DLD1 (cell line): ENCODE data around the gene GJA3.

Experiments
- in situ Hi-C: cut with HindIII; loops from 2 replicates; pipeline ENCODE4 v1.10.0; 2017; ENCODE audit warnings: low sequenced_read_pairs

GJA3 gene

DNA sequence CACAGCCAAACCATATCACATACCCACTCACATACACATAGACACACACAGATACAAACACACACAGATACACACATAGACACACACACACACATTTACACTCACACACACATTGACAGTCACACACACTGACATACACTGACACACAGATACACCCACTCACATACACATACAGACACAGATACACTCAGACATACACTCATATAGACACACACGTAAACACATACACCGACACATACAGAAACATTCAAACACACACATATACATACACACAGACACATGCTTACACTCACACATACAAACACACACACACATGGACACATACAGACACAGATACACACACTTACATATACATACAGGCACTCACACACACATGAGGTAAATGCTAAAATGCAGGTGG, 30.2 kb downstream of the GJA3 start:
- in situ Hi-C loops = no loop called here

DNA sequence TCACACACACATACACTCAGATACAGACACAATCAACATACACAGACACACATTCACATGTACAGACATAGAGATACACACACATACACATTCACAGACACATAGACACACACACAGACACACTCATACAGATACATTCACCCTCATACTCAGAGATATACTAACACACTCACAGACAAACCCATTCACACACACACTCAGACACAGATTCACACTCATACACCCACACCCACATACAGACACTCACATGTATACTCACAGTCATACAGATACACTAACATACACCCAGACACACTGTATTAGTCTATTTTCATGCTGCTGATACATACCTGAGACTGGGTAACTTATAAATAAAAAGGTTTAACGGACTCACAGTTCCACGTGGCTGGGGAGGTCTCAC, 30.8 kb downstream of the GJA3 start:
- in situ Hi-C loops = no loop called here

DNA sequence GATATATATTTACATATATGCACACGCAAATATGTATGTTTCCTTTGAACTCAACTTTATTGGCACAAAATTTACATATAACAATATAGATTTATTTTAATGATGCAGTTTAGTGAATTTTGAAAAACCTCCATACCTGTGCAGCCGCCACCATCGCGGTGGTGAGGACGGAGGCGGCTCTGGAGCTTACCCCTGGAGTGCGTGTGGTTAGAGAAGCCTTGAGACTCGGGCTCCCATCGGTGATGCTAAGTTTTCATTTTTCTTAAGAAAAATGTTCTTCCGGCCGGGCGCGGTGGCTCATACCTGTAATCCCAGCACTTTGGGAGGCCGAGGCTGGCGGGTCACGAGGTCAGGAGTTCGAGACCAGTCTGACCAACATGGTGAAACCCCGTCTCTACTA, 31.8 kb downstream of the GJA3 start:
- in situ Hi-C loops = no loop called here

DNA sequence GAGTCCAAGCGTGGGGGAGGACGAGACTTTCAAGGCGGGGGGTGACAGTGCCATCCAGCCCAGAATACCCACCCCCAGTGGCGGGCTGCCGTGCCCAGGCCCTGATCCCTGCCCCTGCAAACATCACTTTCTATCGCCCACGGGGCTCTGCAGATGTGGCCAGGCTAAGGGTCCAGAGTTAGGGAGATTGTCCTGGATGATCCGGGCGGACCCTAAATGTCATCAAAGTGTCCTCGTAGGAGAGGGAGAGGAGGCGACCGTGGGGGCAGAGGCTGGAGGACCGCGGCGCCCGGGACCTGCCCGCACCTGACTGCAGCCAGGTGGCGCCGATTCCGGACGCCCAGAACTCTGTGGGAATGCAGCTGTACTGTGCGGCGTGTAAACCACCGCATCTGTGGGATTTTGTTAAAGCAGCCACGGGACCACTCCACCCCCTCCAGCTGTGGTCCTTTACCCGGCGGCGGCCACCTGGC, 32.4 kb downstream of the GJA3 start:
- in situ Hi-C loops = no loop called here

DNA sequence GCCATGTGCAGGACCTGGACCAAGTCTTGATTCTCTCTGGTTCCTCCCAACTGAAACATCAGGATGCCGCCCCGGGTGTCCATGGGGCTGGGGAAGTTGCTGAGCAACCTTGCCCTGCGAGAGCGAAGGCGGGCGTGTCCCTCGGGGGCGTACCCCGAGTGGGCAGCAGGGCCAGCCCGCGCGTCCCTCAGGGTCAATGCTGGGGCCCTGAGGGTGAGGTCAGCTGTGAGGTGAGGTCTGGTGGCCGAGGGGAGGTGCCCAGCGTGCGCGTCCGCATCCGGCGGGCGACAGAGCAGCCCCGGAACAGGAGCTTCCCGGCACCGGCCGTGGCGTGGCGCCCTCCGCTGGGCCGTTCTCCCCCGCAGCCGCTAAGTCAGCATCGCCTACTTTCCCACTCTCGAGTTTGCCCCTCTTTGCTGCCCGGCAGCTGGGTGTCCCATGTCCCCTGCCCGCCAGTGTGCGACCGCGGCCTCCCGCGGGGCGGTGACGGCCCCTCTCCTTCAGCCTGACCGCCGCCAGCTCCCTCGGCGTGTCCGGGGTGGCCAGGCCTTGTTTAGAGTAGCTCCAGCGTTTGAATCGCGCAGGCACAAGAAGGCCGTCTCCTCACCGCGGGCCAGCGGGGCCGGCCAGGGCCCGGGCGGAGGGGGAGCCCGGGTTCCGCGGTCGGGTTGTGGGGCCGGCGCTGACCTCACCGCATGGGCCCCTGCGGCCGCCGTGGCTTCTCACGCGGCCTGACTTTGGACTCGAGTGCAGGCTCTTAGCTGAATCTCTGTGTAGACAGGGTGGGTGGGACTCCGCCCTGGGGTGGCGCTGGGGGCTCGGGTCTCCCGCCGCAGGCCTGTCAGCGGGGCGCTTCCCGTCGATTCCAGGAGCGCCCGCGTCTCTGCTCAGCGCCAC, 33.0 kb downstream of the GJA3 start:
- in situ Hi-C loops = no loop called here

DNA sequence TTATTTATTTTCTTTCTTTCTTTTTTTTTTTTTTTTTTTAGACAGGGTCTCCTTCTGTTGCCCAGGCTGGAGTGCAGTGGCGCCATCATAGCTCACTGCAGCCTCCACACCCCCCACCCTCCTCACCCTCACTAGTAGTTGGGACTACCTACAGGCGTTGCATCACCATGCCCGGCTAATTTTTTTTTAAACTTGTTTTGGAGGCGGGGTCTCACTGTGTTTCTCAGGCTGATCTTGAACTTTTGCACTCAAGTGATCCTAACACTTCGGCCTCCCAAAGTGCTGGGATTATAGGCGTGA, 33.6 kb downstream of the GJA3 start:
- in situ Hi-C loops = no loop called here

DNA sequence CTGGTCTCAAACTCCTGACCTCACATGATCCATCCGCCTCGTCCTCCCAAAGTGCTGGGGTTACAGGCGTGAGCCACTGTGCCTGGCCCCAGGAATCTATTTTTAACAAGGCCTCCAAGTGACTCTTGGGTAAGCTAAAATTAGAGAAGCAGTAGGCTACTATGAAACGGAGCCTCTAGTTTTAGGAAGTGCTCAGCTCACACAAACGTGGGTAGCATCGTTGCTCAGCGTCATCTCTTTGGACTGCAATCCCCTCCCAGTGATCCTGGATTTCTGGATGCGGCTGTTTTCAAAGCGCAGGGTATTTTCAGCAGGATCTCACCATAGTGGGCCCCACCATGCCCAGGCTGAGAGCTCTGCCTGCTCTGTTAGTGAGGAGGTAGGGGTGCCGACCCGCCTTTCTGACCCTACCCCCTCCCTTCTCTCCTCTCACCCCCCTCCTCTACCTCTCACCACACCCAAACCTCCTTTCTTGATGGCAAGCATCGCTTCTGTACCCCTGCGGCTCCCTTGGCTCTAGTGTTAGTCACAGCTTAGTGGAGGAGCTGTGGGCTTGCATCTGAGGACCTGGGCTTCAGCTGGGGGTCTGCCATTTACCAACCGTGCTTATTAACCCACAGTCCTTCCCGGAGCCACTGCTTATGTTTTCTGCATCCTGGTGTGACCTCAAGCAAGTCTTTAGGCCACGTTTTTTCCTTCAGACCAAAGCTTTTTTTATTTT, 34.2 kb downstream of the GJA3 start:
- in situ Hi-C loops = no loop called here

DNA sequence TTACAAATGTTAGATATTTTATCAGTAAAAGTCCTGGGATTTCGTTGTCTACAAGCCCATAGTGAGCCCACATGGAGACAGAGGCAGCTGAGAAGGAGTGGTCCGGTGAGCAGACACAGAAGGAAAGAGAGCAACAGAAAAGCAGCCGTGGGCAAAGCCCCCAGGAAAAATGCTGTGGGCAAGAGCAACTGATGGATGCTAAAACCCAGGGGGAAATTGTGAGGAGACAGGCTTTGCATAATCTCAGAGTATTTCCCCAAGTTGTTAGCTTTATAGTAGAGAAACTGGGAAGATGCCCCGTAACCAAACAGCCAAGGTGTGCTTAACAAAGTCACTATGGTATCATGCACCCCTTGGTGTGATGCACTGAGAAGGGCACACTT, 35.1 kb downstream of the GJA3 start:
- in situ Hi-C loops = no loop called here

DNA sequence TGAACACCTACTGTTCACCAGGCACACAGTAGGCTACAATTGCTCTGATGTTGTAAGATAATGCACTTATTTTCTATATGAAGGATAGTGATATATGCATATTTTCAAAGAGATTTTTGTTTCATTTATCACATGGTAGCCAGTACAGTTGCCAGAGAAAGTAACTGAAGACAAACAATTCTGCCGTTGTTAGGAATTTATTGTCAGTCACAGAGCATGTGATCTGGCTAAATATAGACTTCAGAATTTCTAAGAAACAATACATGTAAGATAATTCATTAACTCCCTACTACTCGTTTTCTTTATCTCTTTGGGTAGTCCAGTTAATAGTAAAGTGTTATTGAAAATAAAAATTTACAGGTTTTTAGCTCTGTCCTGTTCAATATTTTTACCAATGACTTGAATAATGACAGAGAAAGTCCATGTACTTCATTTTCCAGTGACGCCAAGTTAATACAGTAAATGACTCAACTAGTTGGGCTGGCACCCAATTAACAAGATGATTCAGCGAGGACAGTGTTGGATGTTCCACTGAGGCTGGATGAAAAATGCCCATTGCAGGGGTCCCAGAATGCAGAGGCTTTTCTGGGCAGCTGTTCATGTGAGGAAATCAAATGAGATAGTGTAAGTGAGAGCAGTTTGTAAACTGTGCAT, 35.6 kb downstream of the GJA3 start:
- in situ Hi-C loops = no loop called here

DNA sequence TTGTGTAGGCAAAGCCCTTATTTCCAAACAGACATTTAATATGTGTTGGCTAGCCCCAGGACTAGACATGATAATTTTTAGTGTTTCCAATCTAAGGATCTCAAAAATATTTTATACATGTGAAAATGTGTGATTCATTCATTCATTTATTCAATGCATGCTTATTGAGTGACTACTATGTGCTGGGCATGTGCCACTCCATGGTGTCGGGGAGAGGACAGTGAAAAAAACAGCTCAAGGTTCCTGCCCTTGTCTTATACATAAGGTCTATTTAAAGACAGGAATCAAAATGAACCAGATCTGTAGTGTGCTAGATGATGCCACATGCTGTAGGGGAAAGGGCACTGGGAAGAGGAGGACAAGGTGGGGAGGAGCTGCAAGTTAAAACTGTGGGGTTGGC, 36.5 kb downstream of the GJA3 start:
- in situ Hi-C loops = no loop called here

DNA sequence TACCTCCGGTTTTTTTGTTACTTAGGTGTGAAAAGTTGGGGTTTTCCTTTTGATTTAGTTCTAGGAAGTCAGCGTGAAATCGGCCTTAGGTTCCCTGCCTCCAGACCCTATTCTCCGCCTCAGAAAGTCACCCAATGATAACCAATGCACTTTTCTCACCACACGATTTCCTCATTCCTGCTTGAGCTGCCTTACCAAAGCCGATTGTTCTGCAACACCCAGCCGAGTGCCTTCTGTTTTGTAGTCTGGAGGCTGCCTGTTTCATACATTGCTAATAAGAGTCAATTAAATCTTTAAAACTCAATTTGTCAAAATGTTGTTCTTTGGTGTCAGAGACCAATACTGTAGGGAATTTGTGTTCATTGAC, 39.7 kb downstream of the GJA3 start:
- in situ Hi-C loops = no loop called here

DNA sequence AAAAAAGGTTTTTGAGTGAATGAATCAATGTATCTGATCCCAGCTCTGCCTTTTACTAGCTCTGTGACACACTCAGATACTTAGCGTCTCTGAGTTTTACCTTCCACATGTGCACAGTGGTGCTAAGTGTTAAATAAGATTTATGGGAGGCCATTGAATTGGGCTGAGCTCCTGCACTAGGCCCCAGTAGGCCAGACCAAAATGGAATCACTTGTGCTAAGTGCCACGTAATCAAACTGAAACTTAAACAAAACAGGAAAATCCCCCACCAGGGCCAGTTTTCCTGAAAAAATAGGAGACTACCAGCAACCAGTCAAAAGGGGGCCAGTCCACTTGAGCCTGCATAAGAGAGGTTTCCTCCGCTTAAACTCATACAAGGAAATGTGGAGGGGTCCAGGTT, 40.9 kb downstream of the GJA3 start:
- in situ Hi-C loops = no loop called here

DNA sequence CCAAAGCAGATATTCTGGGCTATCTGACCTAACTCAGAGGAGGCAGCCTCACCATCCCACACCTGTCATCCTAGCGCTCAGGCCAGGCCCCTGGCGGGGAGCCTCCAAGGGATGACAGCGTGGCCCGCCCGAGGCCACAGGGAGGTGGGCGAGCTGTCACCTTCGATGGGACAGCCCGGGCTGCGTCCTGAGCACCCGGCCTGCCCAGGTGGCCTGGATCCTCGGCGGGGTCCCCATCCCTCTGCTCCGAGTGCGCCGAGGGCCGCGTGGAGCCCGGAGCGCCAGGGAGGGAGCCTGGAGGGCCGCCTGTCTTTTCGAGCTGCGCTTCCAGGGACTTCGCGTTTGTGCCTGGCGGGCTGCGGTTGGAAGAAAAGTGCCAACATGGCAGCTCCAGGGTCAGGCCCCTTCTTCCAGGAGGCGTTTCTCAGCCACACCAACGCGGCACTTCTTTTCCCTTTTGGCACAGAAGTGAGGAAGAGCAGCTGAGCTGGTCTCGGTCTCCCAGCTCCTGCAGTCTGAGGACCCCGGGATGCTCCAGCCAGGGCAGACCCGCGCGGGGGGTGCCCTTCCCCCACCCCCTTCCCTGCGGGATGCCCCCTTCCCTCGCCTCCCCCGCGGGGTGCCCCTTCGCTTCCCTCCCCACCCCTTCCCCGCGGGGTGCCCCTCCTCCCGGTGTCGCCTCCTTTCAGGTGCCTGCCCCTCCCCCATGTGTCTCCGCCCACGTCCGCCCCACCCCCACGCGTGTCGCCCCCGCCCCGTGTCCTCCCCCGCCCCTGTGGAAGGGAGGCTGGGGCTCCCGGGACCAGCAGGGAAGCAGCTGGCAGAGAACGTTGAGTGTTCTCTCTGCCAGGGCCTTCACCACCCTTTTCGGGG, 42.3 kb downstream of the GJA3 start:
- in situ Hi-C loops = no loop called here

DNA sequence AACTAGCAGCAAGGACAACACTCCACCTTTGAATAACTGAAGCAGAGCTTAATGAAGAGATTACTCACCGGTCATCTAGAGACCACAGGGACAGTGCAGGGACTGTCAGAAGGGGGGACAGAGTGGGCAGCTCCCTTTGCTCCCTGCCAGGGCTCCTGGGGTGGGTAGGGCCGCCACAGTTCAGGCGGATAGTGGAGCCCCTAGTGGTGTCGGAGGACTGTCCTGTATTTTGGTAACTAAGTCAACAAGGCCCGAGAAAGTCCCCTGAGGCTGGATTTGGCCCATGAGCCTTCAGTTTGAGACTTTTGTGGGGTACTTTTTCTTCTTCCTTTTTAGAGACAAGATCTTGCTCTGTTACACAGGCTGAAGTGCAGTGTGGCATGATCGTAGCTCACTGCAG, 44.6 kb downstream of the GJA3 start:
- in situ Hi-C loops = no loop called here

DNA sequence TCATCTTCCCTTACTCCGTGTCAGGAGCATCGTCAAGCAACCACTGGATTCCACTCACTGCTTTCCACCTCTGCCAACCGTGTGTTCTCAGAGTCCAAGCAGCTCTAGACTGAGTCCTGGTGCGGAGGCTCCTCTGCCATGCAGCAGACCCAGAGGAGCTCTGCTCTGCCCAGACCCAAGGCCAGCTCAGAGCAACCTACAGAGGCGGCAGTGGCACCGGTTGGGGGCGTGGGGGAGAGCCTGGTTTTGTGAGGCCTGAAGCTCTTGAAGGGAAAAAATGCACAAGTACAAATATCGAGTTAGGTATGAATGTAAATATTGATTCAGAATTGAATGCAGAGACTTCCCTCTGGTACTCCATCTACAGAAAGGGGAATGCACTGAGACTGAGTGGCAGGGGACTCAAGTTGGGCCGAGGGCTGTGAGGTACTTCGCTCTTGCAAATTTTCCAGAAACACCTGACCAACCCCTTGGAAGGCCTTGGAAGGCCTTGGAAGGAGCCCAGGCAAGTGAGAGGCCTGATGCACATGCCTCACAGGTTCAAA, 46.7 kb downstream of the GJA3 start:
- in situ Hi-C loops = no loop called here

DNA sequence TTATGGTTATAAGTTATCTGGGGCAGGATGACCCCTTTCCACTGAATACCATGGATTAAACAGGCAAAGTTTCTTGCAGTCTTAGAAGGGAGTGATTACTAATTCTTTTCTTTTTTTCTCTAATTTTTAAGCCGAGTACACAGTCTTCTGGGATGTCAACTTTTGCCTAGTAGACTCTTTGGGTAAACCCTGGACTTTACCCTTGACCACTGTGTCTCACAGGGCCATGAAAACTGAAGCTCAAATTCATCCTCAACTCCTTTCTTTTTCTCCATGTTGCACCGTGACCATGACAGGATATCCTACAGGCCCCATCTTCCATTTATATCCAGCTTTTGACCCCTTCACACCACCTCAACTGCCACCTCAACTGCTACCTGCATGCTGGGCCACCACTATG, 51.8 kb downstream of the GJA3 start:
- in situ Hi-C loops = no loop called here

DNA sequence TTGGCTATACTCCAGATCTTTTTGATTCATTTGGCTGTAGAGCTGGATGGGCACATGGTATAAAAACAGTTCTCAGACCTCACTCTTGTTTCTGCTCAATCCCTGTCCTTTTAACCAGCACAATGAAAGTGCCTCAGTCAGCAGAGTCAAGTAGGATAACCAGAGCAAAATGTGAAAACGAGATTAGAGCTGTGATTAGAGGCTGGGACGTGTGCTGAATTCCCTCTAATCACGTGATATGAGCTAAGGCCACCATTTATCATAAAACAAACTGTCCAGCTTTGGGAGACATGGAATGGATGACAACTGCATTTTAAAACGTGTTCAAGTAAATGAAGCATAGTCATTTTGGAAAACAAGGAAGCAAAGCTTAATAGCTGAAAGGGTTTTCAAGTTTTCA, 54.1 kb downstream of the GJA3 start:
- in situ Hi-C loops = no loop called here

DNA sequence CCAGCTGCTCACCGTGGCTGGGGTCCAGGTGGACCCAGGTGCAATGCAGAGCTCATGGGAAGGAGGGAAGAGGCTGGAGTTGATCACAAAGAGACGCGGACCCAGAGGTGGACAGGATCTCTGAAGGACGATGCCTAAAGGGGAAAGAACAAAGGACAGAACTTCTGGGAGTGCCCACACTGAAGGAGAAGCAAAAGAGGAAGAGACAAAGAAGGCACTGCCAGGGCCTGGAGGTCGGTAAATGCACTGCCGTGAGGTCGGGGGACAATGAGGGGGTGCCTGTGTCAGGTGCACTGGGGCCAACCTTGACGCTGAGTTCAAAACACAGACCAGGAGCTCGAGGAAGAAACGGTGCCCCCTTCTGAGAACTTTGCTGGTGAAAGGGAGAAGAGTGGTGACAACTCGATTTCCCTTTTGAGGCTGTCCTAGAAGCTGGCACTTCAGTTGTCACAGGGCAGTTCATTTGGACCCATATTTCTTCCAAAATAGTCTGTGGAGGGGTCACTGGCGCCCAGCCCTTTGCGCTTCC, 55.6 kb downstream of the GJA3 start:
- in situ Hi-C loops = no loop called here

DNA sequence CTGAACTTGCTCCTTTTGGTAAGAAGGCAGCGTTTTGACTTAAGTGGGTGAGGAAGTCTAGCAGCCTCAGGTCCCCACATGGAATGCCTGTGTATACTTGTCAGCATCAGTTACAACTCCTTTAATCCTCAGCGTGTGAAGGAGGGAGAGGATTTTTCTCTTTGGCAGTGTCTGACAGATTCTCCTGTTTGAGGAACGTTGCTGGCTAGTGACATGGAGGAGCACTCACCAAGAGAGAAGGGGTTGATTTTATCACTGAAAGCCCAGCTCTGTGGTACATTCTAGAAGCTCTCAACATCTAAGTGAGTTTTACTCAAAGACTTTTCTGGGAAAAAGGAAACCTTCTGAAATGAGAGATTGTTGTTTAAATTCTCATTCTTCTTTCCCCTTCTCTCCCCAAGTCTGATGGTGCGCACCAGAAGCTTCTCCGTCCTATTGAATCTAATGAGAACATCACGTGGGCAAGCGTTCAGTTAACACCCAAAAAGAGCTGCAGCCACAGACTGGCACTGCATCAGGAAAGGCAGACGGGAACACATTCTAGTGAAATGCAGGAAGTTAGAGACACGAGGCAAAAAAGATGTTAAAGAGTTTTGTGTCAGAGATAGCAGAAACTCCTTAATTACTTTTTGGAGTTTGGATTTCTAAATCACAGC, 58.2 kb downstream of the GJA3 start:
- in situ Hi-C loops = no loop called here
